Keratinocyte (primary cell): ENCODE results near the gene DCPS.

Source experiments
- CTCF ChIP-seq, 3 experiments: IDR thresholded peaks in 1 of 3; conservative IDR thresholded peaks in 1 of 3; optimal IDR thresholded peaks in 1 of 3; 2 replicates in 2 of 3; 3 replicates in 1 of 3; pipeline versions ENCODE3 to v1.5.1; 2011; ENCODE audit warnings: low read length in 3 of 3, mild to moderate bottlenecking in 3 of 3, moderate library complexity in 2 of 3, control low read depth in 1 of 3, inconsistent platforms in 1 of 3; ENCODE audit not compliant: insufficient read depth in 2 of 3; ENCODE audit errors: extremely low read depth in 1 of 3
- EZH2 ChIP-seq: IDR thresholded peaks from one replicate; pipeline ENCODE4 v1.6.1; 2012; ENCODE audit warnings: inconsistent platforms, mild to moderate bottlenecking, low read length, moderate library complexity

GRCh38 chr11:126385991-126386728, 82.3 kb downstream of the DCPS start:
- TF ChIP-seq CTCF (optimal IDR thresholded peaks at IDR 0.05 in 1 of 3, IDR thresholded peaks at IDR 0.05 in 1 of 3, conservative IDR thresholded peaks at IDR 0.05 in 1 of 3; ENCODE audit: extremely low read depth in 1 of 3, insufficient read depth in 2 of 3, low read length in 3 of 3) = no peak
- no peak for TF ChIP-seq EZH2
